GM21723 (cell line): ENCODE measurements around the gene SH2D5.
A peak's percentile ranks its signal among the peaks of the same experiment; 100 is the strongest.

ENCODE experiments used
- ATAC-seq: cut with Tn5 transposase; IDR thresholded peaks from one replicate; pipeline ENCODE4 v1.9.1; 2021; ENCODE audit warnings: mild to moderate bottlenecking, moderate library complexity; ENCODE audit not compliant: unreplicated experiment

SH2D5 gene

DNA sequence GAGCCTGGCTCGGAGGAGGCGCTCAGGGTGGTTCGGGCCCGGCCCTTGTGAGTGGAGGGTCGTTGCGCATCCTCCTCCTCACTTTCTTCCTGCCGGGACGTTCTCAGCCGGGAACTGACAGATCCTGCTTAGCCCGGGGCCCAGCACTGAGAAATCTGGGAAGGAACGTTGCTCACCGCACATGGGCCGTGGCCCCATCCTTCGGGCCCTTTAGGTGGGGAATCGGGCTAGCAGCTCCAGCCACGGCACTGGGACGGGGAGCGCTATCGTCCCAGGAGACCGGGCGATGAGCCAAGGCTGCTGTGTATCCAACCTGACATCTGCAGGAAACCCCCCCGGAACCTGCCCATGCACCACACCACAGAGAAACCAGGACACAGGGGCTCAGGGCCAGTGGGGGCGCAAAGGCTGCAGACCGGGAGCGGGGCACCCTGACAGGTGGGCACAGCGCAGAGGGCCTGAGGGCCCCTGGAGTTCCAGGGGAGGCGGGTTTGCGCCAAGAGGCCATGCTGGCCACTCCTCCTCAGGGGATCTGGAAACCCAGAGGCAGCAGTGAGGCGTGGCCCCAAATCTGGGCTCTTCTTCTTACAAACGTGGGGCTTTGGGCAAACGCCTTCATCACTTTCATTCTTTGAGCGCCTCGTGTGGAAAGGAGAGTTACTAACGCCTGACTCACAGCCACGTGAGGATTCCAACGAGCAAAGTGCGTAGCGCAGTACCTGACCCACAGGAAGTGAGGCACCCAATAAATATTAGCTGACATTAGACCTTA lies at the start of gene SH2D5:
SH2D5 (minus strand) TSS at position 116 of the 772 bp plus-strand sequence. CDS start 4,659 bp downstream, outside the sequence.
- peak; percentile 57 for ATAC-seq

- ATAC-seq, result no peak
These were observed 43.2 kb upstream of the SH2D5 start for GRCh38 chr1:20775700-20776099.

DNA sequence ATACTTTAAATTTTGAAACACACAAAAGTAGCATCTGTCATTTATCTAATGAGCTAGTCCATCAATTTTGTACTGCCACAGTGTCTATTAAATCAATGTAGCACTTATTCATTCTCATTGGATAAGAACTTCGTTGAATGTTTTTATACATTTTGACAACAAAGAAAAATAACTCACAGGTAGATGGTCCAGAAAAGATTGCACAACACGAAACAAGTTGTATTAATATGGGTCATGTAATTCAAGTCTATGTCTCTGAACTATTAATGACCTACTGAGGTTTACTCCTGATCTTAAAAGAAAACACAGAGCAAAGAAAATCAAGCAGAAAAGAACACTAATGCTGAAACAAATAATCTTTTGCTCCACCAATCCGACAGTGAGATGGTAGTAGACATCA lies 39.3 kb upstream of the SH2D5 start:
- ATAC-seq, result no peak

DNA sequence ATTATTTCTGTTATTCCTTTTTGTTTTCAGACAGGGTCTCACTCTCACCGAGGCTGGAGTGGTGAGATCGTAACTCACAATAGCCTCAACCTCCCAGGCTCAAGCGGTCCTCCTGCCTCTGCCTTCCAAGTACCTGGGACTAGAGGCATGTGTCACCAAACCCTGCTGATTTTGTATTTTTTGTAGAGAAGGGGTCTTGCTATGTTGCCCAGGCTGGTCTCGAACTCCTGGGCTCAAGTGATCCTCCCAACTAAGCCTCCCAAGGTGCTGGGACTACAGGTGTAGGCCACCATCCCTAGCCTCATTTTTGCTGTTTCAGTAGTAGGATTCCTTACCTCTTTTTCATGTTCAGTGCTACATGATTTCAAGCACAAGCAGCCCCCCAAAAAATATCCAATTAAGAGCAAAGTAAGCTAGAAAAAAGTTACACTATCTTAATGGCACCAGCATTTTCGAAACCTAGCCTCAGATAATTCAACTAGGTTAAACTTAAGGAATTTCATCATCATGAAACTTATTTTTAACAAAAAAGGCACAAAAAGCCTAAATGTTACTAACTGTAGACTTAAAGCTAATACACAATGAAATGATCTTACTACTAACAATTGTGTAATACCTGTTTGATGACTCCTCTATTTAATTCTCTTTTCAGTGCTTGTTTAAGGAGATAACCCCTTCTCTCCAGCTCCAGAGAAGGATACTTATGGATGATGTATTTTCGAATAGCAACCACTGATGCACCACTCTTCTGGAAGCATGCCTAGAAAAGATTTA lies 38.0 kb upstream of the SH2D5 start:
- ATAC-seq, result no peak

DNA sequence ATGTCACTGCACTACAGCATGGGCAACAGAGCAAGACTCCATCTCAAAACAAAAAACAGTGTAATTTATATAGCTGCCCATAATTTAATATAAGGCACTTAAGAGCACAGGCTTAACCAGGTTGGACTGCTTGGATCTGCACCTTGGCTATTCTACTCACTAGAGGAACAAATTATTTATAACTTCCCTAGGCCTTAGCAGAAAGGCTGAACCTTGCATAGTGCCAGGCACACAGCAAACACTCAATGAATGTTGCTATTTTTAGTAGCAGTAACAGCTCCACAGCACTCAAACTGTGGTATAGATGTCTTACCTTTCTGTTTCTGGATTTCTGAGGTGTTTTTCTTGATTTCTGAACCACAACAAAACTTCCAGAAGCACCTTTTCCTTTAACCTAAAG lies 34.8 kb upstream of the SH2D5 start:
- ATAC-seq, result no peak

GRCh38 chr1:20763417-20763816 lies 30.9 kb upstream of the SH2D5 start:
- no peak for ATAC-seq

GRCh38 chr1:20760322-20760721 lies 27.8 kb upstream of the SH2D5 start:
- ATAC-seq, result no peak

DNA sequence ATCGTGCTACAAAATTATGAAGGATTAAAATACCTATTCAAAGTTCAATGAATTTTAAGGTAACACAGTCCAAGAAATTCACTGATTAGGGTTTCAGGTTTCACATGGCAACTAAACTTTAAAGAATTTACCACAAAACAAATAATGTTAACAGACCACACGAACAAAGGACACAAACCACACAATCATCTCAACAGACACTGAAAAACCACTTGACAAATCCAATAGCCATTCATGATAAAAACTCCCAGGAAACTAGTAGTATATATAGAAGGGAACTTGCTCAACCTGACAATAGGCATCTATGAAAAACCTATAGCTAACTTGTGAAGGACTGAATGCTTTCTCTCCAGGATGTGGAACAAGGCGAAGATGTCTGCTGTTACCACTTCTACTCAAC lies 21.1 kb upstream of the SH2D5 start:
- no peak for ATAC-seq

- no peak for ATAC-seq
These were observed 19.0 kb upstream of the SH2D5 start for GRCh38 chr1:20751462-20751990.

DNA sequence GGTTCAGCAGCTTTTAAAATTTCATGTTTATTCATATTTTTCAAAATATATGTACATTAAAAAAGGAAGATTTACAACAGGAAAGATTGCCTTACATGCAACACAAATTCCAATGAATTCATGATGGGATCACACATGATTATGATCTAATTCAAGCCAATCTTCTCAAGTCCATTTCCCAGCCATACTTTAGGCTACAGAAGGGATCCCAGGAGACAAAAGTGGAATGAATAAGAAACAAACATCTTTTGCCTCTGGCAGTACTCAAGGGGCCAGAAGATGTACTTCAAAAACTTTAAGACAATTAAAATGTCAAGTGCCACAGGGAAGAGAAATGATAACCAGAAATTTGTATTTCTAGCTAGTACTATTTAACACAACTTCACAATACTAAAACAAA lies 10.2 kb upstream of the SH2D5 start:
- ATAC-seq, result no peak

DNA sequence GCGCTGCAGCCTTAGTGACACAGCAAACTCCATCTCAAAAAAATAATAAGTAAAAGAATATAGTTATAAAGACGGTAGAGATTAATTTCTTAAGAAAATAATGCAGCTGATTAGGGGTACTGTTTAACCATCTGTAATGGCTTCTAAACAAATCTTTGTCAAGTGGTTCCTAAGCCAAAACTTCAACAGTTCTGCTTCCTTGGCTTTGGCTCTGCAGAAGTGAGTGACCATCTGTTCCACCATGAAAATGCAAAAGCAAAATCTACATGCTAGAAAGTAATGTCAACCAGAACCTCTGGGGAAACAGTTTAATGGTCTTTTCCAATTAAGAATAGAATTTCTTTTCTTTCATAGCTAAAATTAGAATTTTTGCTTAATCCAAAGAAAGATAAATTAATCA lies 8.3 kb upstream of the SH2D5 start:
- no peak for ATAC-seq

DNA sequence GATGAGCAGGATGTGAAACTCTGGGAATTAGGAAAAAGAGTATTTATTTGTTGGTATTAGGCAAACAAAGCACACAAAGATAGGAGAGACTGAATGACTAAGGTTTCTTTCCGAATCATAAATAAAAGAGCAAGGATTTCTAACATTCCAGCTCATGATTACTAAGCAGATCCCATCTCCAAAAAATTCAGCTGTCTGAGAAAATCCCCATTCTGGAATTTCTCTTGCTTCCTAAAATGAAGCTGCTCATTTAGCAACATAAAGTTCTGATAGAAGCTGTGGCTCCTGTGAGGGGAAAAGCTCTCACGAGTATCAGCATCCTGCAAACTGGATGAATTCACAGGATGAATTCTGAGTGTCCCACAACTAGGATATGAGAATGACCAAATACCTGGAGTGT lies 6.7 kb upstream of the SH2D5 start:
- ATAC-seq, result no peak

DNA sequence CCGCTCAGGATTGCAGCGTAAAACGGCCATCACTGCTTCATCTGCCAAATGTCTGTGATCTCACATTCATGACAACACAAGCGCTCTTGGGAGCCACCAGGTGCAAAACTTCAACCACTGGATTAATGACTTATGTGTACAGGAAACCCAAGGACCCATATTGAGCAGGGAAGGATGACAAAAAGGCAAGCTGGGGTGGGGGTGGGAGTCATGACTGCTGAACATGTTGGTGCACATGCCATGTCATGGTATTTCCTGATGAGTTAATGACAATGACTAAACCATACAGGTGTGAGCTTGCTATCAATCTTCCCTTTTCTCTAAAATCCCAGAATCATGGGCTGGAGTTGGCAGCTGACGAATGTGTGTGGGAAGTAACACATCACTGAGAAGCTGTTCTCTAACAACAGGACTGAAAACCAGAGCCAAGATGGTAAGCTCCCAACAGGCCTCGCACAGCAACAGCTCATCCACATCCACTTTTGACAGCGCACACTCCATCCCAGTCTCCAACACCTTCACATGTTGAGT lies 3.1 kb upstream of the SH2D5 start:
- no peak for ATAC-seq

GRCh38 chr1:20733360-20733975 lies 965 bp upstream of the SH2D5 start:
- no peak for ATAC-seq

DNA sequence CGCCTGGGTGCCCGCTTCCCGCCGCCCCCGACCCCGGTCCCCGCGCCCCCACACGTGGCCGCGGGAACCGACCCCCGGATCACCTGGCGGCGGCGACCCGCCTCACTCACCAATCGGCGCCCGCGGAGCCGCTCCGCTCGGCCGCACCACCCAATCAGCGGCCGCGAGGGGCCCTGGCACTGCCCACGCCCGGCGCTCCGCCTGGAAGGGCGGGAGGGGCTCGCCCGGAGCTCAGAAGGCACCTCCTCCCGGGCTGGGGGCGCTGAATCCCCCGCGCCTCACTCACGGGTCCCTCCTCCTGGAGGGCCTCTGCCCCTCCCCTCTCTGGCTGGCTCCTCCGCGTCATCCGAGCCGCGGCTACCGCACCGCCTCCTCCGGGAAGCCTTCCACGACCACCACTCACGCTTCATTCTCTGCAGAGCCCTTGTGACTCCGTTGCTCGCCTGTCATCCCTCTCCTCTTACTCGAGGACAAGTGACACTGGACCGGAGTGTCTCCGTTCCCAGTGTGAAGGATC lies 374 bp downstream of the SH2D5 start:
- peak; percentile 50 for ATAC-seq

DNA sequence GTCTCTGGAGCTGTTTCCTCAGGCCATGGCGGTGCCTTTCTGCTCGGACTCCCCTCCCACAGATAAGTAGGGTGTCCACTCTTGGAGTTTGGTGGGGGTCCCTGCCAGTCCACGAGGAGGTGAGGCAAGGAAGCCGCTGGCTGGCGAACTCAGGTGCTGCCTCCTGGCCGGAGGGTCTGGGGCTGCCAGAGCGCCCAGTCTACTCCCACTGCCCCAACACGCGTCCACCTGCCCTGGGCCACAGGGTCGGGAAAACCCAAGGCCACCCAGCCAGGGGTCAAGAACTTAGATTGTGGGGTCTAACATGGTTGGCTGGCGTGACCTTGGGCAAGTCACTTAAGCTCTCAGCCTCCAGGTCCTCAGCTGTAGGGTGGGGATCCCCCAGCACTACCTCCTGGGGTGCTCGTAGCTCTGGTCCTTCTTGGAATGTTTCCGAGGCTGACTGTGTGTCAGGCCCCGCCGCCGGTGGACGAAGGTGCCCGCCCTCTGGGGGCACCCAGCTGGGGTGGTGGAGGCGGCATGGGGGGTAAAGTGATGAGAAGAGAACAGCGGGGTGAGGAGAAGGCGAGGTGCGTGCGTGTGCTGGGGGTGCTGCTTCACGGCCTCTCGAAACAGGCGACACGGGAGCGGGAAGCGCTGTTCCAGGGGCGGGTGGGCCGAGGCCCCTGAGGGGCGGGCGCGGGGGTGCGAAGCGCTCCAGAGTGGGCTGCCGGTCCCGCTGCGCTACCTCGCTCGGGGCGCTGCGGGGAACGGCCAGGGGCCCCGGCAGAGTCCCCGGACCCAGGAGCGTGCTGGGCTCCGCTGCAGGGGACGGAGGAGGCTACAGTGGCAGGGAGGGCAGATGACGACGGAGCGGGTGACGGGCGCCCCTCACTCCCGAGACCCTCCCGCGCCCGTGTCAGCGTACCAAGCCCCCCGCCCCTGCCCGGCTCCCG lies 1.2 kb downstream of the SH2D5 start:
- no peak for ATAC-seq

DNA sequence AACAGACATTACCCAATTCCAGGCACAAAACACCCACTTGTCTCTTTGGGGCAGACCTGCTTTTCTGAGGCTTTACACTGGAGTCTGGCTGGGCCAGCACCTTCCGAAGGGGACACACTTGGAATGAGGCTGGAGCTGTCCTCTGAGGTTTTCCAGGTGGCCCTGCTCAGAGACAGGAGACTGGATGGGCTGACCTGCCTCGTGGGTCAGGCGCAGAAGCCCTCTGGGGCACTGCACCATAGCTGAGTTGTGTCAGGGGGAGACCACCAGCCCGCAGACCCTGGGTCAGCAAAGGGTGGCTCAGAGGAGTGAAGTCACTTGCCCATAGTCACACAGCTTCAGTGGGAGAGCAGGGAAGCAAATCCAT lies 1.8 kb downstream of the SH2D5 start:
- no peak for ATAC-seq

DNA sequence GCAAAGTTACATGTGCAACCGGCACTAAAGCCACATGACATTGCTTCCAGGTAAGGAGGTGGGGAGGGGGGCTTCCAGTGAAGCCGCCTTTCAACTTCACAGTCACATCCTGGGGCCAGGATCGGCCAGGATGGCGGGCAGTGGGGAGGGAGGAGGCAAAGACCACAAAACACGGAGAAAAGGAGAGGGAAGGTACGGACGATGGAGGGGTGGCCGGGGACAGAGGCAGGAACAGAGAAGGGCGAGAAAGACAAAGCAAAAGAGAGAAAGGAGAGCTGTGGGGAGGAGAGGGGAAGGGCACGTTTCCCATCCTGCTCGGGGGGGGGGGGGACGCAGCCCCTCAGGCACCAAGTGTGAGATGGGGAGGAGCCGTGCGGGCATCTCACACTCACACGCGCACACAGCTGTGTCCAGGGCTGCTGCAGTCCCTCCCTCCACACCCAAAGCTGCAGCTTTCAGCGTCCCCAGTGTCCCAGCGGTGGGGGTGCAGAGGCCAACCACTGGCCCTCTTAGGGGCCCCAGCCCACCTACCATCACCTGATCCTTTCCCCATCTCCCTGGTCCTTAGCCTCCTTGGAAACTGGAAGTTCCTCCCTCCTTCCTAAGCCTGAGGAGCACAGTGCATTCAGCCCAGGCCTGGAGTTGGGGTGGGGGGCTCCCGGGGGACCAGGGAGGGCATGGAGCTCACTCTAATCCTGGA lies 2.4 kb downstream of the SH2D5 start:
- no peak for ATAC-seq

- ATAC-seq, result no peak
These were observed 3.2 kb downstream of the SH2D5 start for GRCh38 chr1:20729155-20729931.
